ENCODE results near the gene DCTN5. TPM values are rescaled to one million over a fixed set of nuclear protein-coding genes. Genes with fewer than 3 reads are reported as not detected.
"Not testable (repeated sequence)": the region's sequence is repeated elsewhere in the genome, so short reads cannot be mapped to it uniquely, and the experiment has no call there.

The DCTN5 gene
- total and polyA plus RNA-seq, 2 donors (not counting 3 experiments of a cell fraction or from before 2014, with no cell fraction given) = 51.6 to 80.8 TPM

GRCh38 chr16:23609929-23610328 lies 31.3 kb upstream of the DCTN5 start:
- ChIA-PET CTCF (no interaction called here), POLR2A (no interaction called here)
- no peak overlapping the region for H3K27ac ChIP-seq (ENCODE audit: insufficient read depth, low read depth, low read length)
- H3K4me2 ChIP-seq (ENCODE audit: insufficient read depth, low read length) = no peak overlapping the region
- TF ChIP-seq POLR2A (IDR thresholded peaks at IDR 0.05; ENCODE audit: low read depth, low read length) (no peak), MAX (IDR thresholded peaks at IDR 0.05; ENCODE audit: insufficient read depth, insufficient read length) (no peak), MYC (IDR thresholded peaks at IDR 0.05; ENCODE audit: low read depth, low read length) (no peak), CTCF (IDR thresholded peaks at IDR 0.05; ENCODE audit: extremely low read depth in 1 of 2, insufficient read depth in 1 of 2, low read depth in 1 of 2, low read length in 2 of 2) (no peak), POLR2AphosphoS5 (IDR thresholded peaks at IDR 0.05; ENCODE audit: insufficient read depth, low read depth, low read length) (no peak), JUN (IDR thresholded peaks at IDR 0.05; ENCODE audit: borderline replicate concordance, insufficient read depth, insufficient read length, low read depth) (no peak)
- H3K4me3 ChIP-seq (replicated peaks in 1 of 3; ENCODE audit: insufficient read depth in 1 of 3, low read depth in 1 of 3, low read length in 3 of 3) = no peak overlapping the region
- dilution Hi-C loops (cut with MboI; ENCODE audit: extremely low pct_ligation_motif_present, low sequenced_read_pairs) (no loop called here), intact Hi-C loops (cut with micrococcal nuclease) (no loop called here)
- no peaks in the 10 kb centered on the region for H3K27me3 ChIP-seq (ENCODE audit: control insufficient read depth in 2 of 2, insufficient read depth in 2 of 2, low read length in 2 of 2)
- DNase-seq (ENCODE audit: low read depth, low spot score) (no peak), FAIRE-seq (no peak)
- no peaks in the 10 kb centered on the region for H3K9me1 ChIP-seq (replicated peaks; ENCODE audit: control insufficient read depth, extremely low read depth, insufficient read depth, low read length)
- H3K4me1 ChIP-seq (ENCODE audit: control insufficient read depth, extremely low read depth, insufficient read depth, low read length) = peaks cover 13% of the 10 kb centered on the region
- no peaks in the 10 kb centered on the region for H3K9me3 ChIP-seq (replicated peaks; ENCODE audit: control insufficient read depth, insufficient read depth, low read length)
- H3K79me2 ChIP-seq (ENCODE audit: control insufficient read depth, insufficient read depth, low read length) = no peaks in the 10 kb centered on the region
- no peak overlapping the region for H2AFZ ChIP-seq (ENCODE audit: low read depth, low read length)
- BruUV-seq (replicated peaks) = no TSS peak
- no peak overlapping the region for H3K9ac ChIP-seq (replicated peaks; ENCODE audit: extremely low read depth, insufficient read depth, low read length)
- H3K36me3 ChIP-seq (ENCODE audit: control insufficient read depth in 2 of 2, extremely low read depth in 1 of 2, insufficient read depth in 2 of 2, low read length in 2 of 2) = no peaks in the 10 kb centered on the region
- H4K20me1 ChIP-seq (replicated peaks; ENCODE audit: control insufficient read depth, extremely low read depth, insufficient read depth, low read length) = no peaks in the 10 kb centered on the region

- H3K36me3 ChIP-seq (ENCODE audit: control insufficient read depth in 2 of 2, extremely low read depth in 1 of 2, insufficient read depth in 2 of 2, low read length in 2 of 2); H3K27ac ChIP-seq (ENCODE audit: insufficient read depth, low read depth, low read length); H3K9me3 ChIP-seq (replicated peaks; ENCODE audit: control insufficient read depth, insufficient read depth, low read length); H2AFZ ChIP-seq (ENCODE audit: low read depth, low read length); H3K9ac ChIP-seq (replicated peaks; ENCODE audit: extremely low read depth, insufficient read depth, low read length); BruUV-seq (replicated peaks); H3K27me3 ChIP-seq (ENCODE audit: control insufficient read depth in 2 of 2, insufficient read depth in 2 of 2, low read length in 2 of 2); FAIRE-seq; H4K20me1 ChIP-seq (replicated peaks; ENCODE audit: control insufficient read depth, extremely low read depth, insufficient read depth, low read length); CTCF ChIA-PET; DNase-seq (ENCODE audit: low read depth, low spot score); intact Hi-C loops (cut with micrococcal nuclease); H3K9me1 ChIP-seq (replicated peaks; ENCODE audit: control insufficient read depth, extremely low read depth, insufficient read depth, low read length); H3K4me3 ChIP-seq (replicated peaks in 1 of 3; ENCODE audit: insufficient read depth in 1 of 3, low read depth in 1 of 3, low read length in 3 of 3); H3K79me2 ChIP-seq (ENCODE audit: control insufficient read depth, insufficient read depth, low read length); H3K4me2 ChIP-seq (ENCODE audit: insufficient read depth, low read length); POLR2A ChIA-PET; dilution Hi-C loops (cut with MboI; ENCODE audit: extremely low pct_ligation_motif_present, low sequenced_read_pairs): not testable (repeated sequence)
- H3K4me1 ChIP-seq (ENCODE audit: control insufficient read depth, extremely low read depth, insufficient read depth, low read length) = peaks cover 15% of the 10 kb centered on the region
These were observed 30.4 kb upstream of the DCTN5 start for GRCh38 chr16:23610905-23611304.
